Nephron (organoid): ENCODE data around the gene ST3GAL5.
A peak's percentile ranks its signal among the peaks of the same experiment; 100 is the strongest.

ENCODE experiments used
- H3K27ac Mint-ChIP-seq, 3 experiments: 2 replicates each; pipeline ENCODE4 v1.8.0; 2020; ENCODE audit warnings: mixed read lengths in 3 of 3, mild to moderate bottlenecking in 2 of 3, moderate library complexity in 1 of 3
- H3K27me3 Mint-ChIP-seq: 2 replicates; pipeline ENCODE4 v1.8.0; 2021; ENCODE audit warnings: low read depth, mild to moderate bottlenecking, moderate library complexity, mixed read lengths
- H3K36me3 Mint-ChIP-seq: 2 replicates; pipeline ENCODE4 v1.8.0; 2020; ENCODE audit warnings: low read depth, mixed read lengths
- H3K4me1 Mint-ChIP-seq: 2 replicates; pipeline ENCODE4 v1.8.0; 2020; ENCODE audit warnings: mixed read lengths
- H3K4me3 Mint-ChIP-seq, 3 experiments: 2 replicates each; pipeline ENCODE4 v1.8.0; 2020; ENCODE audit warnings: mild to moderate bottlenecking in 3 of 3, mixed read lengths in 3 of 3, moderate library complexity in 2 of 3
- H3K9me3 Mint-ChIP-seq: 2 replicates; pipeline ENCODE4 v1.8.0; 2020; ENCODE audit warnings: mixed read lengths
- CTCF ChIP-seq, 3 experiments: fragments of 200-600 bp; sonication (generic); IDR thresholded peaks; one replicate each; pipeline ENCODE4 v1.5.0; 2021; ENCODE audit warnings: antibody characterized with exemption in 3 of 3; ENCODE audit not compliant: unreplicated experiment in 3 of 3

The ST3GAL5 gene

GRCh38 chr2:85861180-85861579 is 27.6 kb downstream of the ST3GAL5 start:
- Mint-ChIP-seq H3K36me3 (peaks cover 1% of the 10 kb centered on the region), H3K4me3 (no peak overlapping the region), H3K9me3 (no peaks in the 10 kb centered on the region), H3K4me1 (peaks cover 9% of the 10 kb centered on the region), H3K27ac (peak overlapping the region in 2 of 3 experiments; percentile 49 to 66), H3K27me3 (no peaks in the 10 kb centered on the region)
- TF ChIP-seq CTCF (IDR thresholded peaks at IDR 0.05; ENCODE audit: unreplicated experiment in 3 of 3) = no peak

GRCh38 chr2:85858841-85859240 is 29.9 kb downstream of the ST3GAL5 start:
- TF ChIP-seq CTCF (IDR thresholded peaks at IDR 0.05; ENCODE audit: unreplicated experiment in 3 of 3) = no peak
- Mint-ChIP-seq H3K27ac (no peak overlapping the region), H3K4me3 (no peak overlapping the region), H3K9me3 (no peaks in the 10 kb centered on the region), H3K36me3 (peaks cover 11% of the 10 kb centered on the region), H3K4me1 (peaks cover 9% of the 10 kb centered on the region), H3K27me3 (no peaks in the 10 kb centered on the region)

GRCh38 chr2:85854897-85855296 is 33.9 kb downstream of the ST3GAL5 start:
- H3K9me3 Mint-ChIP-seq = no peaks in the 10 kb centered on the region
- peaks cover 11% of the 10 kb centered on the region for H3K36me3 Mint-ChIP-seq
- H3K4me1 Mint-ChIP-seq = no peaks in the 10 kb centered on the region
- no peaks in the 10 kb centered on the region for H3K27me3 Mint-ChIP-seq
- no peak for TF ChIP-seq CTCF (IDR thresholded peaks at IDR 0.05; ENCODE audit: unreplicated experiment in 3 of 3)
- no peak overlapping the region for H3K4me3 Mint-ChIP-seq
- no peak overlapping the region for H3K27ac Mint-ChIP-seq

- no peaks in the 10 kb centered on the region for H3K4me1 Mint-ChIP-seq
- no peak for TF ChIP-seq CTCF (IDR thresholded peaks at IDR 0.05; ENCODE audit: unreplicated experiment in 3 of 3)
- peaks cover 11% of the 10 kb centered on the region for H3K36me3 Mint-ChIP-seq
- H3K9me3 Mint-ChIP-seq = no peaks in the 10 kb centered on the region
- H3K27me3 Mint-ChIP-seq = no peaks in the 10 kb centered on the region
- H3K27ac Mint-ChIP-seq = no peak overlapping the region
- H3K4me3 Mint-ChIP-seq = no peak overlapping the region
Observed at GRCh38 chr2:85854166-85854509, 34.7 kb downstream of the ST3GAL5 start.

GRCh38 chr2:85853499-85854165 is 35.2 kb downstream of the ST3GAL5 start:
- Mint-ChIP-seq H3K27me3 (no peaks in the 10 kb centered on the region), H3K9me3 (no peaks in the 10 kb centered on the region)
- TF ChIP-seq CTCF (IDR thresholded peaks at IDR 0.05; ENCODE audit: unreplicated experiment in 3 of 3) = no peak

GRCh38 chr2:85852937-85853498 is 35.8 kb downstream of the ST3GAL5 start:
- Mint-ChIP-seq H3K9me3 (no peaks in the 10 kb centered on the region), H3K27ac (no peak overlapping the region), H3K36me3 (peaks cover 11% of the 10 kb centered on the region), H3K4me3 (no peak overlapping the region), H3K4me1 (no peaks in the 10 kb centered on the region), H3K27me3 (no peaks in the 10 kb centered on the region)
- no peak for TF ChIP-seq CTCF (IDR thresholded peaks at IDR 0.05; ENCODE audit: unreplicated experiment in 3 of 3)

More at GRCh38 chr2:85853499-85854165, 35.2 kb downstream of the ST3GAL5 start:
- Mint-ChIP-seq H3K4me3 (no peak overlapping the region), H3K36me3 (peaks cover 11% of the 10 kb centered on the region), H3K27ac (peak overlapping the region in 1 of 3 experiments; percentile 21), H3K4me1 (no peaks in the 10 kb centered on the region)
